GM12875 (cell line): ENCODE measurements around the gene AGMAT.

Experiments used
- H3K4me3 ChIP-seq: one replicate; pipeline ENCODE4 v1.5.1; 2011; ENCODE audit warnings: low read depth, low read length, control low read depth
- TF ChIP-seq, protein P1 (sequence below): IDR thresholded peaks from 2 replicates; pipeline ENCODE4 v1.5.1; 2011; ENCODE audit warnings: low read depth, mild to moderate bottlenecking, control low read depth, inconsistent platforms, low read length, moderate library complexity, borderline replicate concordance; ENCODE audit not compliant: insufficient read depth

The AGMAT gene

DNA sequence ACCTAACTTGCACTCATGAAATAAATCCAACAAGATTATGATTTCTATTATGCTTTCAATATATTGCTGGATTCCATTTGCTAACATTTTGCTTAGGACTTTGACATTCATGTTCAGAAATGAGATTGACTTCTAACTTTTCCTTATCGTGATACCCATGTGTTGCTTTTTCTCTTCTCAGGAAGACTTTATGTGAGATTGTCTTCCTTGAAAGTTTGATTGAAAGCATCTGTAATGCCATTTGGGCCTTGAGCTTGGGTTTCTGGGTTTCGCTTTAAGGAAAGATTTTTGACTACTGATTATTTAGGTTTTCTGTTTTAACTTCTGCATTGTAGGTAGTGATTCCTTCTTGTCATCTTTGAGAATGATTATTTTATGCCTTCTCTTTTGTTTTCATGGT lies 27.8 kb downstream of the AGMAT start:
- TF ChIP-seq, protein P1, sequence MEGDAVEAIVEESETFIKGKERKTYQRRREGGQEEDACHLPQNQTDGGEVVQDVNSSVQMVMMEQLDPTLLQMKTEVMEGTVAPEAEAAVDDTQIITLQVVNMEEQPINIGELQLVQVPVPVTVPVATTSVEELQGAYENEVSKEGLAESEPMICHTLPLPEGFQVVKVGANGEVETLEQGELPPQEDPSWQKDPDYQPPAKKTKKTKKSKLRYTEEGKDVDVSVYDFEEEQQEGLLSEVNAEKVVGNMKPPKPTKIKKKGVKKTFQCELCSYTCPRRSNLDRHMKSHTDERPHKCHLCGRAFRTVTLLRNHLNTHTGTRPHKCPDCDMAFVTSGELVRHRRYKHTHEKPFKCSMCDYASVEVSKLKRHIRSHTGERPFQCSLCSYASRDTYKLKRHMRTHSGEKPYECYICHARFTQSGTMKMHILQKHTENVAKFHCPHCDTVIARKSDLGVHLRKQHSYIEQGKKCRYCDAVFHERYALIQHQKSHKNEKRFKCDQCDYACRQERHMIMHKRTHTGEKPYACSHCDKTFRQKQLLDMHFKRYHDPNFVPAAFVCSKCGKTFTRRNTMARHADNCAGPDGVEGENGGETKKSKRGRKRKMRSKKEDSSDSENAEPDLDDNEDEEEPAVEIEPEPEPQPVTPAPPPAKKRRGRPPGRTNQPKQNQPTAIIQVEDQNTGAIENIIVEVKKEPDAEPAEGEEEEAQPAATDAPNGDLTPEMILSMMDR = no peak
- H3K4me3 ChIP-seq = no peak overlapping the region

DNA sequence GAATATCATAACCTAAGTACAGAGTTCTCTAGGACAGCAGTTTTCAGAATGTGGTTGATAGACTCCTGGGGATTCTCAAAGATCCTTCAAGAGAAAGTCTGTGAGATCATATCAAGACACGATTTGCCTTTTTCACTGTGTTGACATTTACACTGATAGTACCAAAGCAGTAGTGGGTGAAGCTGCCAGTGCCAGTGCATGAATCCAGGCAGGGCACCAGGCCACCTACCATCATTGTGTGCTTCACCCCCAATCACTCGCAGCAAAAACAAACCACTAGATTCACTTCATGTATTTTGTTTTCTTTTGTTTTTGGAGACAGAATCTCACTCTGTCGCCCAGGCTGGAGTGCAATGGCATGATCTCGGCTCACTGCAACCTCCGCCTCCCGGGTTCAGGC lies 34.3 kb downstream of the AGMAT start:
- TF ChIP-seq, protein P1 = no peak
- H3K4me3 ChIP-seq = no peak overlapping the region

GRCh38 chr1:15546641-15547040 lies 38.2 kb downstream of the AGMAT start:
- H3K4me3 ChIP-seq = no peak overlapping the region
- TF ChIP-seq, protein P1 = no peak

DNA sequence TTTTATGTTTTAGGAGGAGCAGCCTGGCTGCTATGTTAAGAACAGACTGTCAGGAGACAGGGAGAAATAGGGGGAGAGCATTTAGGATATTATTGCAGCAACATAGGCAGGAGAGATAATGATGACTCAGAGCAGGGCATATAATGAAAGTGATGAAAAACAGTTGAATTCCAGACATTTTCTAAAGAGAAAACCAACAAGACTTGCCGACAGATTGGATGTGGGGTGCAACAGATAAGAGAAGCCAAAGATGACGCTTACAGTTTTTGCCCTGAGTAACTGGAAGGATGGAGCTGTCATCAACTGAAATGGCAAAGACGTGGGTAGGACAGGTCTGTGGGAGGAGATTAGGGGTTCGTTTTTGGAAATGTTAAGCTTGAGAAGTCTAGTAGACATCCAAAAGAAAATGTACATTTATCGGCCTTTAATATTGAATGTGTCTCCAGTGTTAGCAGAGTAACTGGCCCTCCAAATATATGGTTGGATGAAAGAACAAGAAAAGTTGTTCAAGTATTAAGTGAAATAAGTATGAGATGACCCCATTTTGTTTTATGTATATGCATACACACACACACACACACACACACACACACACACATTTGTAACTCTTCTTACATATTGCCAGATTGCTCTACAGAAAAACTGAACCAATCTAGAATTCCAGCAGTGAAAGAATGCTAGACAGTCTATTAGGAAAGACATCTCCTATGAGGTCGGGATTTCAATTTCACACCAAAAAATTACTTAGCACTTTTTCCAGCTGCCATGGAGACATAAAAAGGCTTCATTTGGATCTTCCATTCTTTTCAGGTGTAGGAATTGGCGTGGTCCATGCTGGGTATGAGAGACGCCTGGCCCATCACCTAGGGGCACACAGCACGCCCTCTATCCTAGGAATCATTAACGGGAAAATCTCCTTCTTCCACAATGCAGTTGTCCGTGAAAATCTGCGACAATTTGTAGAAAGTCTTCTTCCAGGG lies 41.0 kb downstream of the AGMAT start:
- TF ChIP-seq, protein P1 = no peak
- no peak overlapping the region for H3K4me3 ChIP-seq

- H3K4me3 ChIP-seq = no peak overlapping the region
- TF ChIP-seq, protein P1 = no peak
Observed at GRCh38 chr1:15543251-15543588, 41.6 kb downstream of the AGMAT start.

DNA sequence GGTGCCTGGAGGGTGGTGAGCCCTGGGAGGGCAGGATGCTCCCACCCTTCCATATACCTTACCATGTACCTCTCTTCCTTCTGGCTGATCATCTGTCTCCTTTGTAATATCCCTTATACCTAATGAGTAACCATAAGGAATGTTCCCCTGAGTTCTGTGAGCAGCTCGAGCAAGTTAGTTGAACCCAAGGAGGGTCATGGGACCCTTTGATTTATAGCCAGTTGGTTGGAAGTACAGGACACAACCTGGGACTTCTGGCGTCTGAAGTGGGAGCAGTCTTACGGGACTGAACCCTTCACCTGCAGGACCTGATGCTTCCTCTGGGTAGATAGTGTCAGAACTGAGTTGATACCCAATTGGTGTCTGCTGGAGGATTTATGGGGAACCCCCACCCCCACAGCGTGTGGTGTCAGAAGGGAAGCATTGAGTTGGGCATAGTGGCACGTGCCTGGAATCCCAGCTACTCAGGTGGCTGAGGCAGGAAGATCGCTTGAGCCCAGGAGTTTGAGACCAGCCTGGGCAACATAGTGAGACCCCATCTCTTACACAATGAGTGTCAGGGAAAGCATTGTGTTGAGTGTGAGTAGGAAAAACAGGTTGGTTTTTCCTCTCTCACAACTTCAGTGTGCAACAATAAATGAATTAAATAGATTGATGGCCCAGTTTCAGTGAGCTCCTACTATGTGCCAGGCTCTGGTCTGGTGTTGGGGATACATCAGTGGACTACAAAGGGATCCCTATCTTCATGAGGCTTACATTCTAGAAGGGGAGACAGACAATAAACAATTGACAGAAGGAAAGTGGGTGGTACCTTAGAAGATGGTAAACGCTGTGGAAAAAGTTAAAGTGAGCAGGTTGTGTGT lies 42.2 kb downstream of the AGMAT start:
- no peak overlapping the region for H3K4me3 ChIP-seq

More for the DNA sequence above, 42.2 kb downstream of the AGMAT start:
- TF ChIP-seq, protein P1 = no peak
